CD4-positive, alpha-beta T cell treated with Interleukin-4 for 1 hour (primary cell): Measurements from ENCODE around the gene CRYGS.
A peak's percentile ranks its signal among the peaks of the same experiment; 100 is the strongest.
"Not testable (repeated sequence)": the region's sequence is repeated elsewhere in the genome, so short reads cannot be mapped to it uniquely, and the experiment has no call there.

Experiments
- DNase-seq, 2 donors: peaks; one replicate each; pipeline ENCODE4 v3.0.0-alpha.2; 2020 to 2022

CRYGS gene

GRCh38 chr3:186551387-186551786 is 7.2 kb upstream of the CRYGS start:
- DNase-seq: no peak

- DNase-seq: no peak
These were observed 5.3 kb upstream of the CRYGS start for GRCh38 chr3:186549497-186549896.

GRCh38 chr3:186540835-186541226 is 3.3 kb downstream of the CRYGS start:
- no peak for DNase-seq

GRCh38 chr3:186540221-186540834 is 3.9 kb downstream of the CRYGS start:
- peak; percentile 84 to 89 for DNase-seq

- DNase-seq: no peak
These were observed 5.4 kb downstream of the CRYGS start for GRCh38 chr3:186538779-186539178.

GRCh38 chr3:186536883-186537844 is 7.0 kb downstream of the CRYGS start:
- no peak for DNase-seq

GRCh38 chr3:186534113-186534669 is 10.0 kb downstream of the CRYGS start:
- DNase-seq: peak; percentile 65 to 73

- DNase-seq: peak in 1 of 2 donors; percentile 58
These were observed 11.5 kb downstream of the CRYGS start for GRCh38 chr3:186532598-186533072.

GRCh38 chr3:186531694-186532093 is 12.5 kb downstream of the CRYGS start:
- DNase-seq: not testable (repeated sequence)

- DNase-seq: no peak
These were observed 13.8 kb downstream of the CRYGS start for GRCh38 chr3:186530415-186530814.

- DNase-seq: no peak
These were observed 14.8 kb downstream of the CRYGS start for GRCh38 chr3:186529201-186529999.

GRCh38 chr3:186526256-186526606 is 17.9 kb downstream of the CRYGS start:
- peak in 1 of 2 donors; percentile 53 for DNase-seq

GRCh38 chr3:186525369-186526255 is 18.6 kb downstream of the CRYGS start:
- no peak for DNase-seq

- no peak for DNase-seq
These were observed 19.6 kb downstream of the CRYGS start for GRCh38 chr3:186524616-186525015.

- no peak for DNase-seq
These were observed 20.7 kb downstream of the CRYGS start for GRCh38 chr3:186523434-186523833.

- no peak for DNase-seq
These were observed 21.2 kb downstream of the CRYGS start for GRCh38 chr3:186523022-186523421.

- DNase-seq: no peak
These were observed 23.0 kb downstream of the CRYGS start for GRCh38 chr3:186520957-186521842.

GRCh38 chr3:186520431-186520830 is 23.7 kb downstream of the CRYGS start:
- DNase-seq: no peak

GRCh38 chr3:186519021-186519658 is 25.0 kb downstream of the CRYGS start:
- peak; percentile 78 to 80 for DNase-seq

GRCh38 chr3:186517218-186517617 is 27.0 kb downstream of the CRYGS start:
- DNase-seq: no peak
